DMS153 (cell line): ENCODE results near the gene PPP6R2.

Source experiments
- DNase-seq: peaks from one replicate; lab custom pipeline; 2025; lab: John Stamatoyannopoulos, UW

Gene PPP6R2

DNA sequence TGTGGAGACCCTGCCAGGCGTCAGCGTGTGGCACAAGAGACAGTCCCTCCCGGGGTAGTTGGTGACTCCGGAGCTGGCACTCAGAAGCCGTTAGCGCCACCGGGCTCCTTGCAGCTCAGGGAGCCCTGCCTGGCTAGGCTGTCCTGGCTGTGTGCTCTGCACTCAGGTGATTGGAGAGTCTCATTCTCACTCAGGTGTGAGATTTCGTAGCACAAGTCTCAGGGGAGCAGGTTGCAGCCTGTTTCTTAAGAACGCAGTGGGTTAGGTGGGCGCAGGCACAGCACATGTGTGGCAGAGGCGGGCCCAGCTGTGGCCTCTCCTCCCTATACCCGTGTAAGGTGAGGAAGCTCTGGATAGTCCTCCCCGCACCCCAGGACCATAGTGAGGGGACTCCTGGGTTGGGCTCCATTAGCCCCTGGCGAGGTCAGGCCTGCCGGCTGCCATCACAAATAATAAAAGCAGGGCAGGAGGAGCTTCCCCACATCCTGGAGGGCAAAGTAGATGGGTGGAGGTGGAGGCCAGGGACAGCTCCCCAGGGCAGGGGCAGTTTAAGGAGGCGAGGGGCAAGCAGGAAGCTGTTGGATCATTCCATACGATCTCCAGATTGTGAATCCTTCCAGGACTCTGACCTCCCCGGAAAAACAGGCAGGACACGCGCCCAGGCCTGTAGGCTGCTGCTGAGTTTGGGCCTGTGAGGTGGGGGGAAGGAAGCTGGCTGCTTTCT, 92.3 kb downstream of the PPP6R2 start:
- no peak for DNase-seq

DNA sequence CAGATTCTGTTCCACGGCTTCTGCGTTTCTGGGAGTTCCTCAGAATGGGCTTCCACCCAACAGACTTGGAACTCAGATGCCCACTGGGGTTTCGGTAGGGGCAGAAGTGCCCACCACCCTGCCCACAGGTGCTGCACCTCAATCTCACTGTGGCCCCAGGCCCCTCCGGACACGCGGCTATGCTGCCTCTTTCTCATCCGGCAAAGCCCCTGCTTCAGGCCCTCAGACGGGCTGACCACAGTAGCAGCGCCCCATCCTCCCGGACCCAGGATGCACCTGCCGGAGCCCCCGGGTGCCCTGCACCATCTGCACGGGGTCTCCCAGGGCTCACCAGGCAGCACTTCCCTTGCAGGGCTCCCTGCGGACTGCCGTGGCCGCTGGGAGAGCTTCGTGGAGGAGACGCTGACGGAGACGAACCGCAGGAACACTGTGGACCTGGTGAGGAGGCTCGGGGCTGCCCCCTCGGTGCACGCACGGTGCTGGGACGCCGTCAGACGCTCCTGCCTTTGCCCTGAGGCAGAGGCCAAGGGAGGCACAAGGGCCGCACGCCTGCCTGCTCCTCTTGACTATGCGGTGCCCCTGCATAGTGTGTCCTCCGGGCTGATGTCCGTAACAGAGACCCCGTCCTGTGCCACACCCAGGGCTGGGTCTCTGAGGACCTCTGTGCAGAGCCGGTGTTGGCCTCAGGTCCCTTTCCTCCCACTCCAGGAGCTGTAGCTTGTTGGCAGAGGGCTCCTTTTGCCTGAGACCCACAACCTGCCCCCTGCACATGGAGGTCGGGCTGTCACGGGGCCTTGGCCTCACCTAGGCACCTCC, 93.1 kb downstream of the PPP6R2 start:
- no peak for DNase-seq

DNA sequence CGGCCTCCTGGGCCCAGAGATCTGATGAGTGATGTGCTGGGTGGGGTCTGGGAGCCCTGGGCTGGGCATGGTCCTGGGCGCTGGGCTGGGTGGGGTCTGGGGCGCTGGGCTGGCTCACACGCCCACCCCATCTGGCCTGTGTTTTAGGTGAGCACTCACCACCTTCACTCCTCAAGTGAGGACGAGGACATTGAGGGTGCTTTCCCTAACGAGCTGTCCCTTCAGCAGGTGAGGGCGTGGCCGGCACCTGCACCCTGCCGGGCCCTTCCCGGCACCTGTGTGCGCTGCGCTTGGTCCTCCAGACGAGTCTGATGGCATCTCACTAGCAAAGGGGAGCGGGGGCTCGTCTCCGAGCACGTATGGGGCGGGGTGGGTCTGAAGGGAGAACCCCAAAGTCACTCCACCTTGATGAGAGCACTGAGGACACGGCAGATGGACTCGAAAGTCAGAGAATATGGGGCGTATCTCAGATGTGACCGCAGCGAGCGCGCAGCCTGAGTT, 93.8 kb downstream of the PPP6R2 start:
- DNase-seq = no peak

DNA sequence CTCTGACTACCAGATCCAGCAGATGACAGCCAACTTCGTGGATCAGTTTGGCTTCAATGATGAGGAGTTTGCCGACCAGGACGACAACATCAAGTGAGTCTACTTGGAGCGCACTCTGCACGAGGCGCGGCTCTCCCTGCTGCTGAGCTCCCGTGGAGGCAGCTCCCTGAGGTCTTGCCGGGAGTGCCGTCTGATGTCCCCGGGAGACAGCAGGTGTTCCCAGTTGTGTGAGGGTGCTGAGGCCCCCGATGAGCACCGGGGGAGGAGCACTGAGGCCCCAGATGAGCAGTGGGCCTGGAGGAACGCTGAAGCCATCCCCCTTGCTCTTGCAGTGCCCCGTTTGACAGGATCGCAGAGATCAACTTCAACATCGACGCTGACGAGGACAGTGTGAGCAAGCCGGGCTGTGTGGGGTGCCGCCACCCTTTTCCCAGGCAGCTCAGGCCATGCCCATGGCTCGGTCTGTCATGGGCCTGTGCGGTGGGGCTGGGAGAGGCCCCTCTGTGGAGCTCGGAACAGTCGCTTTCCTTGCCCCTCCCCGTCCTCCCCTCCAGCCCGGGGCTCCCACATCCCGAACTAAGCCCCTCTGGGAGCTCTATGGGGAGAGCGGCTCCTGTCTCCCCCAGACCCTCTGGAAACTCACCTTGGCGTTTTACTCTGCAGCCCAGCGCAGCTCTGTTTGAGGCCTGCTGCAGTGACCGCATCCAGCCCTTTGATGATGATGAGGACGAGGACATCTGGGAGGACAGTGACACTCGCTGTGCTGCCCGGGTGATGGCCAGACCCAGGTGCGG, 94.6 kb downstream of the PPP6R2 start:
- DNase-seq = no peak

DNA sequence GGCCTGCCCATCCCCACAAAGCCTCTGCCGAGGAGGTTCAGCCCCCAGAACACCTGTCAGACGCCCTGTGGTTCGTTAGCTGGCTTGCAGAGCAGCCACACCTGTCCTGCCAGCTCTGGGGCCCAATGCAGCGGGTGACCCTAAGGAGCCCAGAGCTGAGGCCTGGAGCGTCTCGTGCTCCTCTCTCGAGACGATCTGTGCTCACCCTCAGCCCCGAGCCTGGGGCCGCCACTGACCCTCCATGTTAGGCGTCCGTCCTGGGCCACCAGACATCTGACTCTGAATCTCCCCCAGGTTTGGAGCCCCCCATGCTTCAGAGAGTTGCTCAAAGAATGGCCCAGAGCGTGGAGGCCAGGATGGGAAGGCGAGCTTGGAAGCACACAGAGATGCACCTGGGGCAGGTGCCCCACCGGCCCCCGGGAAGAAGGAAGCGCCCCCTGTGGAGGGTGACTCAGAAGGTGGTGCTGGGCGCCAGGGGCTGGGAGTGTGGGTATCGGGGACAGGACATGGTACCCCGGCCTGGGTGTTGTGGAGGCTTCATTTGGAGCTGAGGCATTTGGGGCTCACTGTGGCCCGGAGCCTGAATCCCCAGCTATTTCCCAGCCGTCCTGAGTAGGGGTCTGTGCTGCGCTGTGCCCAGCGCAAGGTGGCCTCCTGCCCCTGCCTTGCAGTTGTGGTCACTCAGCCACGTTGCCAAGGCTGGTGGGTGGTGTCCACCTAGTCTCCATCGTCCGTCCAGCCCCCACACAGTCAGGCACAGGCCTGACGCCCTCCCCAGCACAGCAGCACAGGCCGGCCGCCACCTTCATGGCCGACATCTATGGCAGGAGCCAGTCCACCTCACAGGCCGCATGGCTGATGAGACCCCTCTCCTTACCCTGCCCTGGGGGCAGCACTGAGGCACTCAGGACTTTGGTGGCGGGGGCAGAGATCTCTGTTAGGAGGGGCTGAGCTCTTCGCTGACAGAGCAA, 95.5 kb downstream of the PPP6R2 start:
- DNase-seq = no peak

DNA sequence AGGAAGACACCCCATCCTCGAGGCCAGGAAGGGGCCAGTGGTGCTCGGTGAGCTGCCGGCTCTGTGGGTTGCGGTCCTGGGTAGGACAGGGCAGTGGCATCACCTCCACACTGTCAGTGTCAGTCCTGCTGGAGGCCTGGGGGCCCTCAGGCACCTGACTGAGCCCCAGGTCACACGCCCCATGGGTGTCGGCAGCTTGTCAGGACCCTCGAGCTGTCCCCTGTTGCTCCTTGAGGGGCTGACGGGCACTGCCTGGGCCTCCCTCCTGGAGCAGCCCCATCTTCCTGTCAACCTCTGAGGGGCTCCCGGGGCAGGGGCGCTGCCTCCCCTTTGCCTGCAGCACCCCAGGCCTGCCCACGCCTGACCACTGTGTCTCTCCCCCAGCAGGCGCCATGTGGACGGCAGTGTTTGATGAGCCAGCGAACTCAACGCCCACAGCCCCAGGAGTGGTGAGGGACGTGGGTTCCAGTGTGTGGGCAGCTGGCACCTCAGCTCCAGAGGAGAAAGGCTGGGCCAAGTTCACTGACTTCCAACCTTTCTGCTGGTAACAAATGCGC, 96.3 kb downstream of the PPP6R2 start:
- DNase-seq = no peak

DNA sequence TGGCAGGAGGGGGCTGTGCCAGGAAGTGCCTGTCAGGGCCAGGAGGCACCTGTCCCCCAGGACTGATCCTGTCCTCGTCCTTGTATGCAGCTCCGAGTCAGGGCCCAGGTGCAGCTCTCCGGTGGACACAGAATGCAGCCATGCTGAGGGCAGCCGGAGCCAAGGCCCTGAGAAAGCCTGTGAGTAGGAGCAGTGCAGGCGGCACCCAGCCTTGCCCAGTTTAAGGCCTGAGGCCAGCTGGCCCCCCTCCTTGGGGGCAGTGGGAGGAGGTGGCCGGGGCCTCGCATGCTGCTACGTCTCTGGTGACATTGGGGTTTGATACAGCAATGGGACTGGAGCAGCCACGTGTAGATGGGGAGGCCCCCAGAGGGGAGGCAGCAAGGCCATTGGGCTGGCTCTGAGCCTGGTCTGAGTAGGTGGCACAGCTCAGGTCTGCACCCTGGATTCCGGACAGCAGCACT, 96.8 kb downstream of the PPP6R2 start:
- DNase-seq = no peak

DNA sequence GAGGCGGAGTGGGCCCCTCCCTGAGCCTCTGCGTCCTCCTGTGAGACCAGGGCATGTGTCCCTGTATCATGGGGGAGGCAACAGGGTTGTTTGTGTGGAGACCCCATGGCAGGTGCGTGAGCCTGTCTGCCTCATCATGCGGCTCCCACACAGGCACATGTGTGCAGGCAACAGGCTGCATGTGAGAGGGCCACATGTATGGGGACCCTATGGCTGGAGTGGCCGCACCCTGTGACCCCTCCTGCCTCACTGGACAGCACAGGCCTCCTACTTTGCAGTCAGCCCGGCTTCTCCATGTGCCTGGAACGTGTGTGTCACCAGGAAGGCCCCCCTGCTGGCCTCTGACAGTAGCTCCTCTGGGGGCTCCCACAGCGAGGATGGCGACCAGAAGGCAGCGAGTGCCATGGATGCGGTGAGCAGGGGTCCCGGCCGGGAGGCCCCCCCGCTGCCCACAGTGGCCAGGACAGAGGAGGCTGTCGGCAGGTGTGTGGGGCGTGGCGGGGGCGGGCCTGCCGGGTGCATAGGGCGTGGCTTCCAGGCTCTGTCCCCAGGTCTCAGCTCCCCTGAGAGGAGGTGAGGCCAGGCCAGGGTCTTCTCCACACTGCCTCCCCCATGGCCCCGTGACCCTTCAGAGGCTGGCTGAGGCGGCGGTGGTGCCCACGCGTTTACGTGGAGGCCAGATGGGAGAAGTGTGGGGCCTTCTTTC, 97.6 kb downstream of the PPP6R2 start:
- DNase-seq = no peak

DNA sequence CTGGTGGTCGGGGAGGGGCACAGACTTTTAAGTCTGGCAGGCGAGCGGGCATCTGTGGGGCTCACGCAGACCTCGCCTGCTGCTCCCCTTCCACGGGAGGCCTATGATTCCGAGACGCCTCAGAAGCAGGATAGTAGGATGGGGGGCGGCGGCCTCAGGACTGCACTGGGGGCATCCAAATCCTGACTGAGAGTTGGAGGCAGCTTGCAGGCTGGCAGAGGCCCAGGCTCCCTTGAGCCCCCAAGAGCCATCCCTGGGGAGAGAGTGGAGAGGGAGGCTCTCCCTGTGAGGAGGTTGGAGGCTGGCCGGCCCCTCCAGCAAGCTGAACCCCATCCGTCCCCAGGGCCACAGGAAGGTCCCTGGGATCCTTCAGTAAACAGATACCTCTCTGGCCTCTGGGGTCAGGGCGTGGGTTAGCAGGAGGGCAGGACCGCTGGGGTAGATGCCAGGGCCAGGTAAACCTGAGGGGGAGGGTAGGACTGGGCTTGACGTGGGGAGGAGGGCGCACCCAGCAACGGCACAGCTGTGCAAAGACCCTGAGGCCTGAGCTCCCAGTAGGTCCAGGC, 98.4 kb downstream of the PPP6R2 start:
- DNase-seq = no peak

DNA sequence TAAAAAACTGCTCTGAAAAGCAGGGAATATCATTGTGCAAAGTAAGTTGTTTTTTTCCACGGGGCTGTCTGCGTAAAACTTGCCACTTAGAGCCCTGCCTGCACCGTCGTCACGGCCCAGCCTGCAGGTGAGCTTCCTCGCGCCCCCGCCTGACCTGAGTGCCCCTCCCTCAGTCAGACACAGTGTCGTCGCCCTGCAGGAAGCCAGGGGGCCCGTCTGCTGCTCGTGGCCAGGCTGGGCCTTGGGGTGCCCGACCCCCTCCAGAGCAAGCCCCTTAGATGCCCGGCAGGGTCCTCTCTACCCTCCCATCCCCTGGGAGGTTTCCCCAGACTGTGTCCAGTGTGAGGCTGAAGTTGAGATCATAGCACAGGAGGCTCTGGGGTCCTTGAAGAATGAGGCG, 100.1 kb downstream of the PPP6R2 start:
- DNase-seq = no peak

DNA sequence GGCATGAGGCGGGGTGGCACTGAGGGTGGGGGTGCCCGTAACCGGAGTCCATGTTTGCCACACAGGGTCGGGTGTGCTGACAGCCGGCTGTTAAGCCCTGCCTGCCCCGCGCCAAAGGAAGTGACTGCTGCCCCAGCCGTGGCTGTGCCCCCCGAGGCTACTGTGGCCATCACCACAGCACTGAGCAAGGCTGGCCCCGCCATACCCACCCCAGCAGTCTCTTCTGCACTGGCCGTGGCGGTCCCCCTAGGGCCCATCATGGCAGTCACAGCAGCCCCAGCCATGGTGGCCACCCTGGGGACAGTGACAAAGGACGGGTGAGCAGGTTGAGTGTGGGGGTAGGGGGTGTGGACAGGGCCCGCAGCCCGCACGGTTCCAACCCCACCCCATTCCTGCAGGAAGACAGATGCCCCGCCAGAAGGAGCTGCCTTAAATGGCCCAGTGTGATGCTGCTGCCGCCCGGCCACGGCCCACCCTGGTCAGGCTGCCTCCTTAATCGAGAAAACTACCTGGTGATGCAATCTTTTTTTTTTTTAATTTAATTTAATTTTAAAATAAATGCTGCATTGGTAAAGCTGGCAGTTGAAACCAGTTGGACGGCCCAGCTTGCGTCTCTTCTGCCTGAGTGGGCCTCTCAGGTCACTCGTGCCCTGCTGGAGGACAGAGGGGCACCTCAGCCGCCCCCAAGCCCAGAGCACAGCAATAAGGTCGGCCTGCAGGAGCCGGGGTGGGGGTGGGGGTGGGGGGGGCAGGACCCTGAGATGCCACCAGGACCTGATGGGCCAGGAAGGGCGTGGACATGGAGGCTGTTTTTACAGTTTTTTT, 100.9 kb downstream of the PPP6R2 start:
- DNase-seq = no peak

DNA sequence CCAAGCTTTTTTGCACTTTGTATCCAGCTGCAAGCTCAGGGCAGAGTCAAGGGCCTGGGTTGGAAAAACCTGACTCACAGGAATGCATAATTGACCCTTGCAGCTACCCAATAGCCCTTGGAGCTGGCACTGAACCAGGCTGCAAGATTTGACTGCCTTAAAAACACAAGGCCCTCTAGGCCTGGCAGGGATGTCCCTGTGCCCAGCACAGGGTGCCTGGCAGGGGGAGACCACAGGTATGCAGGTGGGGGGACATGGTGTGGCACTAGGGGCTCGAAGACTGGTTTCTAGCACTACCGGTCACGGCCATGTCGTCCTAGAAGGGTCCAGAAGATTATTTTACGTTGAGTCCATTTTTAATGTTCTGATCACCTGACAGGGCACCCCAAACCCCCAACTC, 101.5 kb downstream of the PPP6R2 start:
- DNase-seq = no peak

DNA sequence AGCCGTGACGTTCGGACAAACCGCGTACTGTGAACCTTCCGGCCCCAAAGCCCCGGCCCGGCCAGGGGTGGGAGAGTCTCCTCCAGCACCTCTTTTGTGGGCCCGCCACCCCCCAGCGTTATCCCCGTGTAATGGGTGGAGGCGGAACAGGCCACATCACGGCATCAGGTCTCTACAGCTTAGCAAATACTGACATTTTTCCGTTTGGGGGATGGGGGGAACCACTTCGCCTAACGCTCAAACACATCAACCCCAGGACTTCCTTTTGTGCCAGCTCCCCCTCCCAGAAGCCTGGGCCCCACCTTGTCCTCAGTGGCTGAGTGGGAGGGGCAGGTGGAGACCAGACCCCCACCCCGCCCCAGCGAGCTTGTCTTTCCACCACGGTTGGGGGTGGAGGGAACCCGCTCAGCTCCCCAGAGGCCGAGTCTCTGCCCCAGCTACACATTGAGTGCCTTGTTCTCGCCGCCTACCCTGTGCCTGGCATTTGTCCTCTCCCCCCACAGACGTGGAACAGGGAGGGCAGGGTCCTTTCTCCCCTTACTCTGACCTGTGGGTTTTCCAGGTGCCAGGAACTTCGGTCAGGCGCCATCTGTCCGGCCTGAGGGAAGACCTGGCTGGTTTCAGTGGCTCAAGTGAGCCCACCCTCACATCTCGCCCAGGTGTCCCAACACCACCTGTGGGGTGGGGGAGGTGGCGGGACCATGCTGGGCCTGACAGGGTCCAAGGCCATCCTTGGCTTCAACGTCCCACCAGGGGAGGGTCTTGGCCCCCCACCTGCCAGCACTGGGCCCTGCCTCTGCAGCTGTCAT, 102.1 kb downstream of the PPP6R2 start:
- DNase-seq = no peak

DNA sequence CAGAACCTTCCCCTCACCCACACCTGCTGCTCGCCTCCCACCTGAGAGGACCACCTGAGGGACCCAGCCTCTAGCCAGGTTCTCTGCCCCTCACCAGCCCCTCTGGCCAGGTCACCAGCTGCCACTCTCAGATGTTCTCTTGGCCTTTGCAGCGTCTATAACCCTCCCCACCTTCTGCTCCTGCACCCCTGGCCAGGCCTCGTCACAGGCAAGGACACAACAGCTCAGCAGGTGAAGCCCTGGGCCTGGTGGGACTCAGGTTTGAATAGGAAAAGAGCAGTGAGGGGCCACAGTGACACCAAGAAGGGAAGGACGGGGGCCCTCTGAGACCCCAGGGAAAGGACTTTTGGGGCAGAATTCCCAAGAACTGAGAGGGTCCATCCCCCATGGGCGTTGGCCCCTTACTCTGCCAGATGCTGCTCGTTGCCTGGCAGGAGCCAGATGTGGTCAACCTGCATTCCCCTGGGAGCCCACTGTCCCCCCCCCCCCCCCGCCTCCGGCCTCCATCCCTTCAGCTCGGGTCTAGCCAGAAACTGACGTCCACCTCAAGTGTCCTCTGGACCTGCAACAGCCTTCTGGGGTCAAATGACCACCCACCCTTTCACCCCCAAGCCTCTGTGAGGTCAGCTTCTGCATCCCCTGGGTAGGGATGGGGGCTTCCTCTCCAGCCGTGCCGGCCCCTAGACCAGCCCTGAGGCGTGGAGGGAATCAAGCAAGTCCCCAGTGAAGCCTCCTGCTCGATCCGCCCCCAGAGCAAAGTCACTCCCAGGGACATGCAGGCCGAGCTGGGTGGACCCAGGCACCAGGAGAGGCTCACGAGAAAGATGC, 103.0 kb downstream of the PPP6R2 start:
- DNase-seq = no peak

DNA sequence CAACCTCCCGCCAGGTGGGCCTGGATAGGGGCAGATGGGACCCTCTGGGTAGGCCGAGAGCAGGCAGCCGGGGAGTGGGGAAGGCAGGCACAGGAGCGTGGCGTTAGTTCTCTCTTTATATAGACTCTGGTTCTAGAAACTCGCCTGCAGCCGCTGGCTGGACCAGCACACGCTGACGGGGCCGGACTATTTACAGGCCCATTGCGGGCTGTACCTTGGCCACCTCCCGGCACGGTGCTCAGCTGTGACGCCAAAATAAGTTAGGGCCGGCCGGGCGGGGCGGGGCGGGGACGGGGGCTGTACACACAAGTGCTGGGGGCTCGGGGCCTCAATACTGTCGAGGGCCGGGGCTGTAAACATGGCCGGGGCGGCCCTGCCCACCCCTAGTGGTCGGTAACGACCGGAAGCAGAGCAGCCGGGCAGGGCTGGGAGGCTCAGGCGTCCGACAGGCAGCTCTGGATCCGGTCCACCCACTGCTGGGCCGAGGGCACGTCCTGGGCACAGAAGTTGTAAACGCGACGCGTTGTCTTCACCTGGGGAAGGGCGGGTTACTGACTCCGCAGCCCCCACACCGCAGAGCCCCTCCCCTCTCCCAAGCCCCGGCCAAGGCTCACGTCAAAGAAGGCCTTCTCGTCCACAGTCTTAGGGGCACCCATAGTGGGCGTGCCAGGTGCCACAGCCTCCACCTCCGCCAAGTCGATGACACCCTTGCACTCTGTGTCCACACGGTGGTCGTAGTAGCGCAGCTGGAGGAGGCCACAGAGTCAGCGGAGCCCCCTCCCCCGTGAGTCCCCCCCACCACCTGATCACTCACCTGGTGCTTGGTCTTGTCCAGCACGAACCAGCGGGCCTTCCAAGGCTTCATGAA, 103.8 kb downstream of the PPP6R2 start:
- no peak for DNase-seq
